GM12891 (cell line): ENCODE results near the gene NRXN3.

ENCODE experiments used
- DNase-seq: peaks from one replicate; pipeline ENCODE4 v3.0.0; 2011; ENCODE audit warnings: low spot score; ENCODE audit not compliant: insufficient read length
- FAIRE-seq: peaks from 2 replicates; lab custom pipeline; 2011; peaks lifted over from hg19 to GRCh38; lab: Jason Lieb, UNC
- PAX5 ChIP-seq: IDR thresholded peaks from 2 replicates; pipeline ENCODE4 v1.6.1; 2011; ENCODE audit warnings: low read length, moderate library complexity, mild to moderate bottlenecking; ENCODE audit not compliant: insufficient read depth, severe bottlenecking
- POLR2A ChIP-seq: IDR thresholded peaks from 2 replicates; pipeline ENCODE4 v1.6.1; 2011; ENCODE audit warnings: low read depth, low read length, control low read depth
- POLR2AphosphoS5 ChIP-seq: IDR thresholded peaks from 2 replicates; pipeline ENCODE4 v1.6.1; 2011; ENCODE audit warnings: low read depth, low read length, control low read depth
- POU2F2 ChIP-seq: IDR thresholded peaks from 2 replicates; pipeline ENCODE4 v1.6.1; 2011; ENCODE audit warnings: low read depth, mild to moderate bottlenecking, control low read depth, low read length, moderate library complexity
- SPI1 ChIP-seq: IDR thresholded peaks from 2 replicates; pipeline ENCODE4 v1.6.1; 2011; ENCODE audit warnings: low read depth, low read length, control low read depth
- TAF1 ChIP-seq: IDR thresholded peaks from 2 replicates; pipeline ENCODE4 v1.6.1; 2011; ENCODE audit warnings: low read depth, low read length, control low read depth

The NRXN3 gene

GRCh38 chr14:79578470-79578869 lies 1408.3 kb downstream of the NRXN3 start:
- DNase-seq: no peak
- no peak for FAIRE-seq
- TF ChIP-seq SPI1 (no peak), POLR2AphosphoS5 (no peak), POLR2A (no peak), PAX5 (no peak), TAF1 (no peak), POU2F2 (no peak)

- DNase-seq (no peak), FAIRE-seq (no peak)
- TF ChIP-seq PAX5 (no peak), POLR2A (no peak), POLR2AphosphoS5 (no peak), TAF1 (no peak)
These were observed 1410.2 kb downstream of the NRXN3 start for GRCh38 chr14:79580414-79580813.

DNA sequence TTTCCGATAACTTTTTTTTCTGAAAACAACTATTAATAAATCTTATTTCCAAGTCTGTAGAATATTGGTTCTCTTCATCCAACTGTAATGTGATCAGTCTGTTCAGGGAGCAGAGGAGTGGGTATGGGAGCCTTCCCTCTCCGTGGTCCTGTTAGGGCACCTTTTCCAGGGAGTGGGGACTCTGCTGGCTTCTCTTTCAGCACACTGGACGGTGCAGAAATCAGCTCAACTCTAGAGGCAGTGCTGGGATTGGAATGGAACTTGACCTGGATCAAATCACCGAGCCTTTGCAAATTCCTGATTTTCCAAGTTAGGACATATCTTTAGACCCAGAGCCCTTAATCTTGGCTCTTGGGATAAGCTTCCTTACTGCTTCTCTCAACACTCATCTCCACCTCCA lies 1410.7 kb downstream of the NRXN3 start:
- DNase-seq: no peak
- FAIRE-seq: no peak
- TF ChIP-seq POLR2A: no peak
- TF ChIP-seq PAX5: no peak
- no peak for TF ChIP-seq POLR2AphosphoS5
- TF ChIP-seq TAF1: no peak
- TF ChIP-seq SPI1: no peak
- no peak for TF ChIP-seq POU2F2

DNA sequence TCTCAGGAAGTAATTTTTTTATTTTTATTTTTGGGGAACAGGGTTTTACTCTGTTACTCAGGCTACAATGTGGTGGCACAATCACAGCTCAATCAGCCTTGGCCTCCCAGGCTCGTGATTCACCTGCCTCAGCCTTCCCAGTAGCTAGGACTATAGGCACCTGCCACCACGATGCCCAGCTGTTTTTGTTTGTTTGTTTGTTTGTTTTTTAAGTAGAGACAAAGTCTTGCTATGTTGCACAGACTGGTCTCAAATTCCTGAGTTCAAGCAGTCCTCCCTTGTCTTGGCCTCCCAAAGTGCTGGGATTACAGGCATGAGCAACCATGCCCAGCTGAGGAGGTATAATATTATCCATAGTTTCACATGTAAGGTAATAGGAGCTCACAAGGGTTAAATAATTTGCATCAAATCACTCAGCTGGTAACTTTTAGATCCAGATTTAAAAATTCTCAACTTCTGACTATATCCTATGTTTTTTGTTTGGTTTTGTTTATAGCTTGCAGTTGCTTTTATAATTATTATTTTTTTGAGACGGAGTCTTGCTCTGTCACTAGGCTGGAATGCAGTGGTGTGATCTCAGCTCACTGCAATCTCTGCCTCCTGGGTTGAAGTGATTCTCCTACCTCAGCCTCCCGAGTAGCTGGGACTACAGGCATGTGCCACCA lies 1411.9 kb downstream of the NRXN3 start:
- DNase-seq (no peak), FAIRE-seq (no peak)
- TF ChIP-seq PAX5 (no peak), SPI1 (no peak), POU2F2 (no peak), POLR2AphosphoS5 (no peak), TAF1 (no peak), POLR2A (no peak)

- DNase-seq: no peak
- no peak for FAIRE-seq
- no peak for TF ChIP-seq PAX5
- TF ChIP-seq TAF1: no peak
- TF ChIP-seq POLR2A: no peak
- TF ChIP-seq POLR2AphosphoS5: no peak
- no peak for TF ChIP-seq SPI1
- TF ChIP-seq POU2F2: no peak
These were observed 1413.7 kb downstream of the NRXN3 start for GRCh38 chr14:79583738-79584408.

GRCh38 chr14:79584679-79585078 lies 1414.5 kb downstream of the NRXN3 start:
- TF ChIP-seq PAX5 (no peak), POU2F2 (no peak), TAF1 (no peak), POLR2A (no peak), POLR2AphosphoS5 (no peak), SPI1 (no peak)
- no peak for FAIRE-seq
- no peak for DNase-seq

DNA sequence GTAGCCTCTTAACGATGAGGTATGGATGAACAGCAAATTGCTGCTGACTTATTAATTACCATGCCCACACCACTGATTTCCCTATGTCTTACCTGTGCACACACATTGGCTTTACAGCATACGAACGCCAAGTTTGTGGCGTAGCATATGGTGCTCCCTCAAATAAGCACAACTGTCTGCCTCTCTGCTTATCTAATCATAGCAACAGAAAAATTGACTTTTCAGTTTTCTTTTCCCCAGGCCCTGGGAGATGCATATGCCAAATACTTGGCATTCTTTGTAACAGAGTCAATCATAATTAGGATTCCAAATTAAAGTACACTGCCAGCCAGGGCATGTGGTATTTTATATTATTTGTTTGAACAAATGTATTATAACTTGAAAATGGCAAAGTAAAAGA lies 1415.7 kb downstream of the NRXN3 start:
- FAIRE-seq (no peak), DNase-seq (no peak)
- TF ChIP-seq POLR2AphosphoS5 (no peak), POU2F2 (no peak), SPI1 (no peak), PAX5 (no peak)

GRCh38 chr14:79586416-79586815 lies 1416.2 kb downstream of the NRXN3 start:
- FAIRE-seq: no peak
- no peak for DNase-seq
- no peak for TF ChIP-seq POLR2A
- TF ChIP-seq SPI1: no peak
- no peak for TF ChIP-seq POU2F2

DNA sequence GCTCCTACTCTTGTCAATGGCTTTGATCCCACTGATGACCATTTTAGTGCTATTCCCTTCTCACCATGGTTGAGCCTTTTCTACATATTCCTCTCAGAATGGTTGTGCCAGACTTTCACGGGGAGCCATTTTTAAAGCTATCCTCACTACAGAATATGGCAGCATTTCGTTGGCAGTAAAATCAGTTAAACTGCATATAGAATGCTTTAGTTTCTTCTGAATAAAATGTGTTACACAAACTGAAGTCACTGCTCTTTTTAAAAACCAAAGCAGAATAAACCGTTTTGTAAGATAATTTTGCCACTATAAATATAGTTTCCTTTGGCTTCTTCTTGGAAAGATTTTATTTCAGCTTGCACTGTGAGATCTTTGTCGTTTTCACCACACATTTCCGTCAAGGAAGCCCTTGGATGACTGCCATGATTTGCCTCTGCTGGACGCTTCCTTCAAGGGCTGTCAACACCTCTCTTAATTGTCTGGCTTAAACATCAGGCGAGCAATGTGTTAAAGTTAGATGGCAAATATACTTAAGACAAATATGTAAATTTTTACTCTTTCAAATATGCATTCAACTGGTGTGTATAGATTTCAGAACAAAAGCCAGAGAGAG lies 1416.9 kb downstream of the NRXN3 start:
- DNase-seq: no peak
- no peak for FAIRE-seq
- TF ChIP-seq POLR2AphosphoS5 (no peak), POU2F2 (no peak), SPI1 (no peak), POLR2A (no peak), PAX5 (no peak), TAF1 (no peak)

- TF ChIP-seq SPI1 (no peak), POLR2AphosphoS5 (no peak), POU2F2 (no peak), TAF1 (no peak), POLR2A (no peak), PAX5 (no peak)
- DNase-seq (no peak), FAIRE-seq (no peak)
These were observed 1417.7 kb downstream of the NRXN3 start for GRCh38 chr14:79587875-79588274.
